EH (cell line): ENCODE measurements around the gene GPATCH4.
"Not testable (repeated sequence)": the region's sequence is repeated elsewhere in the genome, so short reads cannot be mapped to it uniquely, and the experiment has no call there.

ENCODE experiments used
- DNase-seq: peaks from one replicate; pipeline ENCODE4 v3.0.0-alpha.2; 2015; ENCODE audit warnings: low read depth

GPATCH4 gene

GRCh38 chr1:156596426-156596825 is 4.9 kb downstream of the GPATCH4 start:
- no peak for DNase-seq

GRCh38 chr1:156595016-156595415 is 6.3 kb downstream of the GPATCH4 start:
- no peak for DNase-seq

GRCh38 chr1:156594190-156594589 is 7.1 kb downstream of the GPATCH4 start:
- DNase-seq, result no peak

- no peak for DNase-seq
These were observed 7.7 kb downstream of the GPATCH4 start for GRCh38 chr1:156593661-156593989.

GRCh38 chr1:156592910-156593660 is 8.2 kb downstream of the GPATCH4 start:
- no peak for DNase-seq

- no peak for DNase-seq
These were observed 8.9 kb downstream of the GPATCH4 start for GRCh38 chr1:156592158-156592909.

- DNase-seq, result peak; percentile 72
These were observed 9.7 kb downstream of the GPATCH4 start, which contains the start of gene NAXE for GRCh38 chr1:156591432-156592157. NAXE (plus strand) TSS chr1:156591776; CDS start chr1:156591805, 29 bp downstream.

GRCh38 chr1:156591181-156591431 is 10.2 kb downstream of the GPATCH4 start:
- DNase-seq, result no peak

- DNase-seq, result no peak
These were observed 10.7 kb downstream of the GPATCH4 start for GRCh38 chr1:156590326-156591180.

GRCh38 chr1:156589546-156589945 is 11.7 kb downstream of the GPATCH4 start:
- no peak for DNase-seq

- DNase-seq, result not testable (repeated sequence)
These were observed 13.4 kb downstream of the GPATCH4 start for GRCh38 chr1:156587927-156588326.

GRCh38 chr1:156586892-156587477 is 14.3 kb downstream of the GPATCH4 start:
- no peak for DNase-seq

- no peak for DNase-seq
These were observed 15.0 kb downstream of the GPATCH4 start for GRCh38 chr1:156586323-156586722.

- DNase-seq, result no peak
These were observed 16.5 kb downstream of the GPATCH4 start for GRCh38 chr1:156584813-156585212.

- DNase-seq, result peak; percentile 80
These were observed 17.3 kb downstream of the GPATCH4 start for GRCh38 chr1:156583821-156584622.

GRCh38 chr1:156582388-156583017 is 18.8 kb downstream of the GPATCH4 start:
- DNase-seq, result no peak

GRCh38 chr1:156581661-156582387 is 19.5 kb downstream of the GPATCH4 start:
- no peak for DNase-seq

- no peak for DNase-seq
These were observed 21.8 kb downstream of the GPATCH4 start, which contains the start of gene TTC24 for GRCh38 chr1:156579472-156579871. TTC24 (plus strand) TSS chr1:156579723; CDS start chr1:156581365, 1,642 bp downstream.

GRCh38 chr1:156578055-156578454 is 23.2 kb downstream of the GPATCH4 start:
- no peak for DNase-seq

GRCh38 chr1:156577550-156577949 is 23.7 kb downstream of the GPATCH4 start:
- DNase-seq, result no peak
